Measurements from ENCODE around the gene SDF4.
"Not testable (repeated sequence)": the region's sequence is repeated elsewhere in the genome, so short reads cannot be mapped to it uniquely, and the experiment has no call there.

GRCh38 chr1:1248009-1248913 lies 16.5 kb upstream of the SDF4 start:
- TF ChIP-seq POLR2A, CTCF (IDR thresholded peaks at IDR 0.05): not testable (repeated sequence)

All from heart left ventricle (tissue), 13 donors.